Activated naive CD4-positive, alpha-beta T cell treated with anti-CD3 and anti-CD28 coated beads for 36 hours (primary cell): ENCODE measurements around the gene DQX1. TPM values are rescaled to one million over a fixed set of nuclear protein-coding genes. Genes with fewer than 3 reads are reported as not detected.

ENCODE experiments used
- CTCF ChIA-PET: fragments of 350-600 bp; sonication (Branson Sonifier 250); formaldehyde crosslinking; loops from one replicate; lab custom pipeline; 2021; ENCODE audit warnings: antibody characterized with exemption; lab: Charles Lee
- DNase-seq: peaks from one replicate; pipeline ENCODE4 v3.0.0-alpha.2; 2020
- H3K27ac Mint-ChIP-seq: one replicate; pipeline ENCODE4 v1.8.0; 2021; ENCODE audit warnings: mild to moderate bottlenecking, mixed read lengths
- H3K27me3 Mint-ChIP-seq: one replicate; pipeline ENCODE4 v1.8.0; 2021; ENCODE audit warnings: low read depth, mixed read lengths
- H3K36me3 Mint-ChIP-seq: one replicate; pipeline ENCODE4 v1.8.0; 2021; ENCODE audit warnings: low read depth, mixed read lengths
- H3K4me1 Mint-ChIP-seq: one replicate; pipeline ENCODE4 v1.8.0; 2021; ENCODE audit warnings: low read depth, mixed read lengths
- H3K4me3 Mint-ChIP-seq: one replicate; pipeline ENCODE4 v1.8.0; 2021; ENCODE audit warnings: mild to moderate bottlenecking, moderate library complexity, mixed read lengths
- H3K9me3 Mint-ChIP-seq: one replicate; pipeline ENCODE4 v1.8.0; 2021; ENCODE audit warnings: mixed read lengths
- intact Hi-C: fragments of 100-400 bp; cut with micrococcal nuclease; formaldehyde crosslinking; loops from one replicate; pipeline ENCODE4 v1.15.1; 2023
- total RNA-seq, 2 experiments: library from RNA; stranded (reverse); gene quantifications; one replicate each; pipeline ENCODE4 v1.2.3, GENCODE V29; 2021

DQX1 gene
- total RNA-seq, 2 experiments from 2014 or later, result 0.10 to 0.45 TPM

GRCh38 chr2:74538881-74539339, 12.9 kb upstream of the DQX1 start:
- CTCF ChIA-PET, result interaction anchor here (1.0 to 2.6 kb wide), 4 partner anchors 10 to 56 kb away, joined by 3 to 10 read pairs (median 4); partner anchors contain the start of genes AUP1, CCDC142 and TTC31
- H3K36me3 Mint-ChIP-seq, result no peaks in the 10 kb centered on the region
- intact Hi-C loops, result loop anchor here (10.0 kb wide), 1 partner anchor 714 kb away; the partner anchor contains the start of gene STAMBP

DNA sequence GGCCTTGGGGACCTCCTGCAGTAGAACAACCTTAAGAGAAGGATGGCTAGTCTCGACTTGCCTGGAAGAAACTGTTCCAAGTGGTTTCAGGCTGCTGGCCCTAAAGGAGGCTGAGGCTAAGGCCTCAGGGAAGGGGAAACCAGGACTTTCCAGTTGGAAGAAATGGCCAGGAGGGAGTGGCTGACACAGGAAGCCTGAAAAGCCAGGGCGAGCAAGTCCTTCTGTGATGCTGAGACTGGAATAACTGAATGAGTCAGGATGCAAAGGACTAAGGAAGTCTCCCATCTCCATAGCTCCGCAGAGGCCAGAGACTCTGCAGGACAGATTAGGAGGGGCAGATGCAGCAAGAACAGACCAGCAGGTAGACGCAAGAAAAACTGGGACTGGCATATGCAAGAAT, 11.1 kb upstream of the DQX1 start:
- intact Hi-C loops, result loop anchor here (10.0 kb wide), 1 partner anchor 712 kb away; the partner anchor contains the start of gene STAMBP
- no peak for DNase-seq
- no peak overlapping the region for H3K4me3 Mint-ChIP-seq
- peaks cover under 1% of the 10 kb centered on the region for H3K4me1 Mint-ChIP-seq
- peaks cover 14% of the 10 kb centered on the region for H3K27me3 Mint-ChIP-seq
- CTCF ChIA-PET, result no interaction called here
- H3K27ac Mint-ChIP-seq, result no peak overlapping the region
- peaks cover 6% of the 10 kb centered on the region for H3K36me3 Mint-ChIP-seq
- no peaks in the 10 kb centered on the region for H3K9me3 Mint-ChIP-seq

More at GRCh38 chr2:74538881-74539339, 12.9 kb upstream of the DQX1 start:
- DNase-seq, result no peak
- H3K27me3 Mint-ChIP-seq, result peaks cover 25% of the 10 kb centered on the region
- no peak overlapping the region for H3K4me3 Mint-ChIP-seq
- no peaks in the 10 kb centered on the region for H3K4me1 Mint-ChIP-seq
- no peak overlapping the region for H3K27ac Mint-ChIP-seq
- no peaks in the 10 kb centered on the region for H3K9me3 Mint-ChIP-seq

GRCh38 chr2:74536166-74536950, 10.3 kb upstream of the DQX1 start:
- intact Hi-C loops, result loop anchor here (10.0 kb wide), 1 partner anchor 712 kb away; the partner anchor contains the start of gene STAMBP
- Mint-ChIP-seq H3K27ac (no peak overlapping the region), H3K27me3 (peaks cover 13% of the 10 kb centered on the region), H3K36me3 (peaks cover 9% of the 10 kb centered on the region), H3K4me1 (peaks cover 9% of the 10 kb centered on the region), H3K9me3 (no peaks in the 10 kb centered on the region), H3K4me3 (no peak overlapping the region)
- no peak for DNase-seq
- CTCF ChIA-PET, result no interaction called here

GRCh38 chr2:74535440-74535965, 9.5 kb upstream of the DQX1 start:
- Mint-ChIP-seq H3K4me3 (no peak overlapping the region), H3K9me3 (no peaks in the 10 kb centered on the region), H3K27me3 (peaks cover 13% of the 10 kb centered on the region), H3K27ac (no peak overlapping the region), H3K36me3 (peaks cover 13% of the 10 kb centered on the region), H3K4me1 (peaks cover 16% of the 10 kb centered on the region)
- intact Hi-C loops, result loop anchor here (10.0 kb wide), 1 partner anchor 711 kb away; the partner anchor contains the start of gene STAMBP
- DNase-seq, result no peak
- CTCF ChIA-PET, result no interaction called here

GRCh38 chr2:74534411-74534810, 8.4 kb upstream of the DQX1 start:
- Mint-ChIP-seq H3K36me3 (peaks cover 14% of the 10 kb centered on the region), H3K4me1 (peaks cover 16% of the 10 kb centered on the region), H3K27ac (no peak overlapping the region), H3K9me3 (no peaks in the 10 kb centered on the region), H3K4me3 (no peak overlapping the region), H3K27me3 (peaks cover 9% of the 10 kb centered on the region)
- DNase-seq, result no peak
- intact Hi-C loops, result loop anchor here (5.0 to 10.0 kb wide), 4 partner anchors 37 to 710 kb away; partner anchors contain the start of genes LBX2 and STAMBP
- CTCF ChIA-PET, result interaction anchor here (4.1 kb wide), 1 partner anchor 52 kb away, joined by 50 read pairs; no protein-coding TSS in a partner anchor

- Mint-ChIP-seq H3K9me3 (no peaks in the 10 kb centered on the region), H3K36me3 (peaks cover 21% of the 10 kb centered on the region), H3K4me3 (no peak overlapping the region), H3K4me1 (peaks cover 21% of the 10 kb centered on the region), H3K27ac (no peak overlapping the region), H3K27me3 (peaks cover 4% of the 10 kb centered on the region)
- intact Hi-C loops, result loop anchor here (5.0 to 10.0 kb wide), 4 partner anchors 36 to 709 kb away; partner anchors contain the start of genes LBX2 and STAMBP
- DNase-seq, result no peak
- CTCF ChIA-PET, result interaction anchor here (1.9 to 4.4 kb wide), 4 partner anchors 12 to 53 kb away, joined by 4 to 50 read pairs (median 24); partner anchors contain the start of genes CCDC142 and TTC31
Measured at GRCh38 chr2:74533464-74533863, 7.4 kb upstream of the DQX1 start.

GRCh38 chr2:74532222-74532621, 6.2 kb upstream of the DQX1 start:
- intact Hi-C loops, result loop anchor here (1.0 to 10.0 kb wide), 5 partner anchors 35 to 707 kb away; partner anchors contain the start of genes LBX2 and STAMBP
- H3K27me3 Mint-ChIP-seq, result no peaks in the 10 kb centered on the region
- H3K36me3 Mint-ChIP-seq, result peaks cover 34% of the 10 kb centered on the region
- H3K9me3 Mint-ChIP-seq, result no peaks in the 10 kb centered on the region
- CTCF ChIA-PET, result interaction anchor here (0.5 to 4.4 kb wide), 18 partner anchors 10 to 197 kb away, joined by 3 to 50 read pairs (median 4); partner anchors contain the start of genes CCDC142, MRPL53, TTC31 and WBP1
- H3K27ac Mint-ChIP-seq, result peak overlapping the region; percentile 2
- no peak for DNase-seq
- peaks cover 33% of the 10 kb centered on the region for H3K4me1 Mint-ChIP-seq
- peak overlapping the region; percentile 35 for H3K4me3 Mint-ChIP-seq

- peak overlapping the region; percentile 34 for H3K4me3 Mint-ChIP-seq
- peaks cover 39% of the 10 kb centered on the region for H3K36me3 Mint-ChIP-seq
- no peaks in the 10 kb centered on the region for H3K27me3 Mint-ChIP-seq
- intact Hi-C loops, result loop anchor here (1.0 to 10.0 kb wide), 6 partner anchors 34 to 707 kb away; partner anchors contain the start of genes HK2, LBX2 and STAMBP
- H3K9me3 Mint-ChIP-seq, result no peaks in the 10 kb centered on the region
- CTCF ChIA-PET, result interaction anchor here (0.5 to 4.4 kb wide), 21 partner anchors 10 to 197 kb away, joined by 3 to 50 read pairs (median 3); partner anchors contain the start of genes CCDC142, MRPL53, TTC31 and WBP1
- DNase-seq, result no peak
- H3K27ac Mint-ChIP-seq, result peak overlapping the region; percentile 2
- peaks cover 36% of the 10 kb centered on the region for H3K4me1 Mint-ChIP-seq
Measured at GRCh38 chr2:74531666-74532065, 5.6 kb upstream of the DQX1 start.

DNA sequence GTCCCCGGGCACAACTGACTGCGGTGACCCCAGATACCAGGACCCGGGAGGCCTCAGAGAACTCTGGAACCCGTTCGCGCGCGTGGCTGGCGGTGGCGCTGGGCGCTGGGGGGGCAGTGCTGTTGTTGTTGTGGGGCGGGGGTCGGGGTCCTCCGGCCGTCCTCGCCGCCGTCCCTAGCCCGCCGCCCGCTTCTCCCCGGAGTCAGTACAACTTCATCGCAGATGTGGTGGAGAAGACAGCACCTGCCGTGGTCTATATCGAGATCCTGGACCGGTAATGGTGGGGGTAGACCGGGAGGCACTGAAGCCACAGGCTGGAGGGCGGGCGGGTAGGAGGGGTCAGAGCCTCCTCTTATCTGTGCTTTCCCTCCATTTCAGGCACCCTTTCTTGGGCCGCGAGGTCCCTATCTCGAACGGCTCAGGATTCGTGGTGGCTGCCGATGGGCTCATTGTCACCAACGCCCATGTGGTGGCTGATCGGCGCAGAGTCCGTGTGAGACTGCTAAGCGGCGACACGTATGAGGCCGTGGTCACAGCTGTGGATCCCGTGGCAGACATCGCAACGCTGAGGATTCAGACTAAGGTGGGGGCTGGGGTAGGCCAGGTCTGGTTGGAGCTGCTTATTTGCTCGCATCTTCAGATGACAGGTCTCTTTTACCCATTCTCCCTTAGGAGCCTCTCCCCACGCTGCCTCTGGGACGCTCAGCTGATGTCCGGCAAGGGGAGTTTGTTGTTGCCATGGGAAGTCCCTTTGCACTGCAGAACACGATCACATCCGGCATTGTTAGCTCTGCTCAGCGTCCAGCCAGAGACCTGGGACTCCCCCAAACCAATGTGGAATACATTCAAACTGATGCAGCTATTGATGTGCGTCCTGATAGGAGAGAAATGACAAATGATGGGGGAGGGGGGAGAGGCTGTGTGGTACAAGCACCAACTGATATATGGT, 4.5 kb upstream of the DQX1 start:
- peak overlapping the region; percentile 84 for H3K27ac Mint-ChIP-seq
- no peaks in the 10 kb centered on the region for H3K27me3 Mint-ChIP-seq
- intact Hi-C loops, result loop anchor here (2.0 to 10.0 kb wide), 5 partner anchors 33 to 706 kb away; partner anchors contain the start of genes HK2, LBX2 and STAMBP
- H3K9me3 Mint-ChIP-seq, result no peaks in the 10 kb centered on the region
- CTCF ChIA-PET, result interaction anchor here (0.9 to 4.4 kb wide), 10 partner anchors 21 to 61 kb away, joined by 3 to 50 read pairs (median 6); partner anchors contain the start of genes CCDC142 and TTC31
- DNase-seq, result peak; percentile 77
- H3K36me3 Mint-ChIP-seq, result peaks cover 48% of the 10 kb centered on the region
- H3K4me3 Mint-ChIP-seq, result peak overlapping the region; percentile 98
- peaks cover 40% of the 10 kb centered on the region for H3K4me1 Mint-ChIP-seq

GRCh38 chr2:74529357-74530238, 3.6 kb upstream of the DQX1 start, which contains the start of the genes AUP1 and HTRA2:
Gene AUP1, minus strand, starts transcription at chr2:74529706. Its CDS starts 77 bp downstream, at chr2:74529629.
Gene HTRA2, plus strand, starts transcription at chr2:74529933. Its CDS starts 74 bp downstream, at chr2:74530007.
- Mint-ChIP-seq H3K36me3 (peaks cover 48% of the 10 kb centered on the region), H3K4me3 (peak within 1 kb of the TSS; percentile 98), H3K27me3 (no peaks in the 10 kb centered on the region), H3K9me3 (no peaks in the 10 kb centered on the region), H3K27ac (peak within 1 kb of the TSS; percentile 91), H3K4me1 (peaks cover 40% of the 10 kb centered on the region)
- CTCF ChIA-PET, result interaction anchor here (0.9 to 4.4 kb wide), 10 partner anchors 9 to 60 kb away, joined by 3 to 39 read pairs (median 4); partner anchors contain the start of genes CCDC142 and TTC31
- intact Hi-C loops, result loop anchor here (1.0 to 10.0 kb wide), 14 partner anchors 13 to 705 kb away; partner anchors contain the start of genes C2orf81, DOK1, HK2 and INO80B
- peak; percentile 96 for DNase-seq
